Stimulated activated effector memory CD8-positive, alpha-beta T cell treated with anti-CD3 and anti-CD28 coated beads, Interleukin-12 subunit alpha, Interleukin-12 subunit beta, amount 100 ng/mL, for 72 hours (primary cell): ENCODE data around the gene RAI1.

ENCODE experiments used
- ATAC-seq: fragments of 150-1000 bp; cut with Tn5 transposase; 2 replicates; pipeline ENCODE4 v1.10.0; 2021
- DNase-seq, 2 donors: peaks; one replicate each; pipeline ENCODE4 v3.0.0; 2021 to 2022; ENCODE audit warnings: low spot score in 2 of 2
- H3K27ac Mint-ChIP-seq: one replicate; pipeline ENCODE4 v1.8.0; 2022; ENCODE audit warnings: mild to moderate bottlenecking, mixed read lengths
- H3K36me3 Mint-ChIP-seq: one replicate; pipeline ENCODE4 v1.8.0; 2022; ENCODE audit warnings: mild to moderate bottlenecking, mixed read lengths
- H3K4me1 Mint-ChIP-seq: one replicate; pipeline ENCODE4 v1.8.0; 2022; ENCODE audit warnings: mixed read lengths
- H3K4me3 Mint-ChIP-seq: one replicate; pipeline ENCODE4 v1.8.0; 2022; ENCODE audit warnings: mild to moderate bottlenecking, mixed read lengths
- H3K9me3 Mint-ChIP-seq: one replicate; pipeline ENCODE4 v1.8.0; 2022; ENCODE audit warnings: mixed read lengths

Gene RAI1

DNA sequence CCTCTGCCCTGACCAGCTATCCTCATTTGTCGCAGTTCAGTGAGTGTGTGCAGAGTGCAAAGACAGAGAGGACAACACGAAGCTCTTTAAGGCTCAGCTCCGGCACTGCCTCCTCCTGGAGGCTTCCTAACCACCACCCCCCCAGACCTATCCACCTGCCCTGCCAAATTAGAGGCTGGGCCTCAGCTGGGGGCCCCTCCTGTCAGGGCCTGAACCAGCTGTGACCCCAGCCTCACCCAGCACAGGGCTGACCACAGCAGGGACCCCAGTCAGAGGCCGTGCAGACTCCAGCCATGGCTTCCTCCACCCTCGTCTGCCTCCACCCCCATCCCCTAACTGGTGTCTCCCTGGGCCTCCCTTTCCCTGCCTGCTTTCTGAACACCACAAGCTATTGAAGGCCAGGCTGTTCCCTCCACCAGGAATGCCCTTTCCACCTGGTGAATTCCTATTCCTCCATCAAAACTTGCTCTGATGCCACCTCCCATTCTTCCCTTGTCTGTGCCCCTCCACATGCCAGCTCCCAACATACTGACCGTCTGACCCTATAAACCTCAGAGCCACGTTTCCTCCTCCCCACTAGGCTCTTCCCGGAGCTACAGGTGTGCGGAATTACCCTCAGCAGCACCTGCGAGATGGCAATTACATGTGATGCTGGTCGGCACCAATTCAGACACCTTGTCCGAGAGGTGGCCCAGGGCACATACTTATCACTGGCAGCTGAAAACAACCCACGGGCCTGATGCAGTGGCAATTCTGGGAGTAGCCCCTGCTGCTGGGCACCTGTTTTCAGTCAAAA is 146.8 kb downstream of the RAI1 start:
- peak overlapping the region; percentile 75 for H3K27ac Mint-ChIP-seq
- H3K4me1 Mint-ChIP-seq: peaks cover 56% of the 10 kb centered on the region

DNA sequence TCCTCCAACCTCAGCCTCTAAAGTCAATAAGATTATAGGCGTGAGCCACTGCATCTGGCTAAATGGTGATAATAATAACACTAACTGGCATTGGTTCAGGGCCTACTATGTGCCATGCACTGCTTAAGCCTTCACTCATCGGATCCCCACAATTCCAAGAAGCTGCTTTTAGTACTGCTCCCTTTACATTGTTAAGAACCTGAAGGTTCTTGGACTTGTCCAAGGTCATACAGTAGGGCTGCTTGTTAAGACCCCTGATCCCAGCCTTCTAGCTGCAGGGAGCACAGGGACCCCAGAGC is 149.0 kb downstream of the RAI1 start:
- Mint-ChIP-seq H3K4me1 (peaks cover 57% of the 10 kb centered on the region), H3K36me3 (peaks cover 30% of the 10 kb centered on the region), H3K9me3 (no peaks in the 10 kb centered on the region), H3K4me3 (no peak overlapping the region), H3K27ac (no peak overlapping the region)
- DNase-seq (no peak), ATAC-seq (no peak)

More for the DNA sequence above, 146.8 kb downstream of the RAI1 start:
- ATAC-seq (no peak), DNase-seq (no peak)
- H3K9me3 Mint-ChIP-seq: no peaks in the 10 kb centered on the region
- peaks cover 16% of the 10 kb centered on the region for H3K36me3 Mint-ChIP-seq
- H3K4me3 Mint-ChIP-seq: no peak overlapping the region

DNA sequence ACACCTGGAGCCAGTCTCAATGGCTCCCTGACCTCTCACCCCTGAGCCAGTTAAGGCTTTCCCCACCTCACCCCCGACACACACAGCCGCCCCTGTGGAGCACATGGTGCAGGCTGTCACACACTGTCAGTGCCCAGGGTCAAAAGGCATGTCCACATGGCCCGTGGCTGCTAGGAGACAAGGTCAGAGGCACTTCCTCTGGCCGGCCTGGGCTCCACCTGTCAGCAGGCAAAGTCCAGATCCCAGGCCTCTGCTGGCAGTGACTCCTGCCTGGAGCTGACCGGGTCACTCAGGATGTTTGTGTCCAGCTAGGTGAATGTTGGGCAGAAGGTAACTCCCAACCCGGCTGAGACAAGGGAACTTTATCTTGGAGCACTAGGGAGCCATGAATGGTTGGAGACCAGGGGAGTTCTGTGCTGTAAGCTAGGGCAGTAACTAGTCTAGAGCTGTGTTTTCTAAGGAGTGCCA is 149.5 kb downstream of the RAI1 start:
- Mint-ChIP-seq H3K36me3 (peaks cover 31% of the 10 kb centered on the region), H3K4me1 (peaks cover 58% of the 10 kb centered on the region), H3K9me3 (no peaks in the 10 kb centered on the region), H3K27ac (no peak overlapping the region), H3K4me3 (no peak overlapping the region)
- DNase-seq: no peak
- no peak for ATAC-seq

DNA sequence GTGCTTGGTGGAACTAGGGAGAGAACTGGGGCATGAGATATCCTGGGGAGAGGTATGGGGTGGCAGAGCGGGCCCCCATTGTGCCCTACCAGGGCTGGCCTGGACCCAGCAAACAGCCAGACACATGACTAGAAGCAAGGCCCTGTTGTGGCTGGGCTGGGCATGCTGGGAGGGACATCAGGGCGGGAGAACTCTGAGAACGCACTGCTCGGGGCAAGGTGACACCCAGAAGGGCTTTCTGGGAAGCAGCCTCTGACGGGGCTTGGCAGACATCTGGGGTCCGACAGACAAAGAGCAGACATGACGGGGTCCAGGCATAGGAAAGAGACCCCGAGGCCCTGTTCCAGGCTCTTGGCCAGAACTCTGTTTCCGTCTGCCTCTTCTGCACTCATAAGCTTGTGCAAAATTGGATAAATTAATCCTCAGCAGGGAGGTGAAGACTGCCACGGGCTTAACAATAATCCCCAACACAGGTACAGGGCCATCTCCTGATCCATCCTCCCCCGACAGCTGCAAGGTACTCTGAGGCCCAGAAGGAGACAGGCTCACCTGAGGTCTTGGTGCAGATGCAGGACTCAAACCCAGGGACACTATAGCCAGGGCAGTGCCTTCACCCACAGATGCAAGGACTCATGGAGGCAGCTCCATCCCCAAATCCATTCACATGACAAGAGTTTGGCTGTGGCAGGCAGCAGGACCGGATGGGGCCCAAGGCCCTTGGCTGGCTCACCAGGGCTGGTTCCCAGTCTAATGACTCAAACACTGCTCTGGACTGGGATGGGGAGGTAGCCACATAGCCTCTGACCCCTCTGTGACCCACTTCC is 150.2 kb downstream of the RAI1 start:
- Mint-ChIP-seq H3K4me1 (peaks cover 56% of the 10 kb centered on the region), H3K27ac (no peak overlapping the region), H3K36me3 (peaks cover 32% of the 10 kb centered on the region), H3K4me3 (no peak overlapping the region), H3K9me3 (no peaks in the 10 kb centered on the region)
- no peak for ATAC-seq
- DNase-seq: no peak

DNA sequence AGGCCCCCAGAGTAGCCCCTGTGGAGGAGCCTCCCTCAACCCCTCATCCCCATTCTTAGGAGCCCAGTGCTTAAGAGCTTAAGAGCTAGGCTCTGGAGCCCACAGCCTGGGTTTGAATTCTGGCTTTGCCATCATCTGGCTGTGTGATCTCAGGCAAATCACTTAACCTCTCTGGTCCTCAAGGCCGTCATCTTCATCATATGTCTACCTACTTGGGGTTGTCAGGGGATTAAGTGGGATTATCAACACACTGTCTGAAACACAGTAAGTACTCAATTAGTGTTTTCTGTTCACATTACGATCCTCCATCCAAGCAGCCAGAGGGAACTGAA is 150.7 kb downstream of the RAI1 start:
- ATAC-seq: no peak
- no peak overlapping the region for H3K27ac Mint-ChIP-seq
- no peak overlapping the region for H3K4me3 Mint-ChIP-seq
- peaks cover 35% of the 10 kb centered on the region for H3K36me3 Mint-ChIP-seq
- DNase-seq: no peak
- H3K4me1 Mint-ChIP-seq: peaks cover 51% of the 10 kb centered on the region
- no peaks in the 10 kb centered on the region for H3K9me3 Mint-ChIP-seq

DNA sequence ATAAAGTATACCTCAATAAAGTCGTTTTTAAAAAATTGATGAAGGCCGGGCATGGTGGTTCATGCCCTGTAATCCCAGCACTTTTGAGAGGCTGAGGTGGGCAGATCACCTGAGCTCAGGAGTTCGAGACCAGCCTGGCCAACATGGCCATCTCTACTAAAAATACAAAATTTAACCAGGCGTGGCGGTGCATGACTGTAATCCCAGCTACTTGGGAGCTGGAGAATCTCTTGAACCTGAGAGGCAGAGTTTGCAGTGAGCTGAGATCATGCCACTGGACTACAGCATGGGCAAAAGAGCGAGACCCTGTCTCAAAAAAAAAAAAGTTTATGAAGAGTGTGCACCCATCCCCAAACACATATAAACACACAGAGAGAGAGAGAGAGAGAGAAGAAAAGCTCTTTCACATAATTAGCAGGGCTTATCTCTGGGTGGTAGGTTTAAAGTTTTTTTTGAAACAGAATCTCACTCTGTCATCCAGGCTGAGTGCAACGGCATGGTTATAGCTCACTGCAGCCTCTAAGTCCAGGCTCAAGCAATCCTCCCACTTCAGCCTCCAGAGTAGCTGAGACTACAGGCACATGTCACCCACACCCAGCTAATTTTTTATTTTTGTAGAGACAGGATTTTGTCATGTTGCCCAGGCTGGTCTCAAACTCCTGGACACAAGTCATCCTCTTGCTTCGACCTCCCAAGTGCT is 152.6 kb downstream of the RAI1 start:
- DNase-seq: no peak
- Mint-ChIP-seq H3K36me3 (peaks cover 39% of the 10 kb centered on the region), H3K27ac (no peak overlapping the region), H3K9me3 (no peaks in the 10 kb centered on the region), H3K4me3 (peak overlapping the region; percentile 84), H3K4me1 (peaks cover 52% of the 10 kb centered on the region)
- no peak for ATAC-seq

DNA sequence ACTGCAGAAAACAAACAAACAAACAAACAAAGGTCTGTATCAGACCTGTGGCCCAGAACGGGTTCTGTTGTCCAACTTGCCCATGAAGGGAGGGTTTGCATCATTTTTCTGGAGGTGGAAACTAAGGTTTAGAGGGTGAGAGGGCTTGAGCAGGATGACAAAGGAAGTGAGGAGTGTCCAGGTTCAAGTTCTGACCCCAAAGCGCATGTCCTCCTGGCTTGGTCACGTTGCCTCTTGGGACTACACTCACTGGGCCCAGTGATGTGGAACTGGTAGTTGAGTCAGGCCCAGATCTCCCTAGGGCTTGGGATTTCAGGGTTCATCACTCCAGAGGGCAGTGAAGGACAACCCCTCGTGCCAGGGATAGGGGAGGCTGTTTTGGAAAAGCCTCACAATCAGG is 153.7 kb downstream of the RAI1 start:
- H3K4me1 Mint-ChIP-seq: peaks cover 61% of the 10 kb centered on the region
- no peaks in the 10 kb centered on the region for H3K9me3 Mint-ChIP-seq
- peak overlapping the region; percentile 60 for H3K27ac Mint-ChIP-seq
- ATAC-seq: no peak
- DNase-seq: no peak
- H3K36me3 Mint-ChIP-seq: peaks cover 39% of the 10 kb centered on the region
- H3K4me3 Mint-ChIP-seq: peak overlapping the region; percentile 84

DNA sequence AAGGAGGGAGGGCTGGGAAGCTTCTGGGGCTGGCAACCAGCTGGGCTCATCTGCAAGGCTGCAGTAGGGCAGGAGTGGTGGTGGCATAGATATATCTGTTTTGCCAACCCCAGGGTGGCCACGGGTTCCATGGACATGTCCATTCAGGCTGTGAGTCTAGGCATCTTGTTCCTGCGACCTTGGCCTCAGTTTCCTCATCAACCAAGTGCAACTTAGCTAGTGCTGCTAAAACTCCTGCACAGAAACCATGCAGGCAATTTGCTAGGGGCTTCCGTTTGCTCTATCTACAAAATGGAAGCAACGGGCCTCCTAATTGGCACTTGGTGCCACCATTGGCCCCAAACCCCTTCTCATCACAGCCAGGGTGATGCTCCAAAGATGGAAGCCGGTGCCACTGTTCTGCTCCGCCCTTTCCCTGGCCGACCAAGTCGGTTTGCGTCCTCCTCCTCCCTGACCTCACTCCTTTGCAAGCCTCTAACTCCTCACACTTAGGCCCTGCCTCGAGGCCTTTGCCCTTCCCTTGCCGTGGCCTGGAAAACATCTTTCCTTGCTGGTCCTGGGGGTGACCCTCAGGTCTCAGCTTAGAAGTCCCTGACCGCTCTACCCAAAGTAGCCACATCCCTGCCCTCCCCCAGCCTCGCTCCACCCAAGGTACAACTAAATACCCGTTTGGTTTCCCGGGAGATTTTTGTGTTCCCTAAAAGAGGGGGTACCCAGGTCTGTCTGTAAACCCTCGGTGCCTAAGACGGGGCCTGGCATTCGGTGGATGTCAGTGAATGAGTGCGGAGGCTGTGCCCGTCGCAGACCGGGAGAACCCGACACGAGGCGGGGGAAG is 154.4 kb downstream of the RAI1 start:
- ATAC-seq: no peak
- H3K27ac Mint-ChIP-seq: peak overlapping the region; percentile 95
- peaks cover 39% of the 10 kb centered on the region for H3K36me3 Mint-ChIP-seq
- H3K9me3 Mint-ChIP-seq: no peaks in the 10 kb centered on the region
- H3K4me1 Mint-ChIP-seq: peaks cover 62% of the 10 kb centered on the region
- peak overlapping the region; percentile 84 for H3K4me3 Mint-ChIP-seq
- DNase-seq: no peak

DNA sequence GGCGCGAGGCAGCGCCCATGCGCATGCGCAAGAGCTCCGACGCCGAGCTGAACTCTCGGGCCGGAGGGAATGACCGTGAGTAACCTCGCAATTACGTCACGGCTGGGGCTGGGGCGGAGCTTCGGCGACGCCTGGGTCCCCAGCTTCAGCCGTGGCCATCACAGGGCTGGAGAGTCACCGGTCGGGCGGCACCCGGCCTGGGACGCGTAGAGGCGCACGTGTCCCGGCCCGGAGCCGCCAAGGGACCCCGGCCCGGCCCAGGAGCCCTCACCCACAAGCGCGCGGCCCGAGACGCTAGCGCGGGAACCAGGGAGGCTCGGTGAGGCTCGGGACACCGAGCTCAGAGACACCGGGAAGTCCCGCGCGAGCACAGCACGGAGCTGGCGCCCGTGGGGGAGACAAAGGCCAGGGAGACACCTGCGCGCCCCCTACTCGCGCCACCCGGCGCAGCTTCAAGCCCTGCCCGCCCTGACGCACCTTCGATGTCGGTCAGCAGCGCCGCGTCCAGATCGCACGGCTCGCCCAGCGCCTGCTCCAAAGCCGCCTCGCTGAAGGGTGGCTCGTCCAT is 155.1 kb downstream of the RAI1 start:
- Mint-ChIP-seq H3K4me1 (peaks cover 69% of the 10 kb centered on the region), H3K27ac (peak overlapping the region; percentile 95), H3K36me3 (peaks cover 39% of the 10 kb centered on the region), H3K9me3 (no peaks in the 10 kb centered on the region), H3K4me3 (peak overlapping the region; percentile 84)
- ATAC-seq (peak; percentile 85), DNase-seq (peak; percentile 97 to 99)

DNA sequence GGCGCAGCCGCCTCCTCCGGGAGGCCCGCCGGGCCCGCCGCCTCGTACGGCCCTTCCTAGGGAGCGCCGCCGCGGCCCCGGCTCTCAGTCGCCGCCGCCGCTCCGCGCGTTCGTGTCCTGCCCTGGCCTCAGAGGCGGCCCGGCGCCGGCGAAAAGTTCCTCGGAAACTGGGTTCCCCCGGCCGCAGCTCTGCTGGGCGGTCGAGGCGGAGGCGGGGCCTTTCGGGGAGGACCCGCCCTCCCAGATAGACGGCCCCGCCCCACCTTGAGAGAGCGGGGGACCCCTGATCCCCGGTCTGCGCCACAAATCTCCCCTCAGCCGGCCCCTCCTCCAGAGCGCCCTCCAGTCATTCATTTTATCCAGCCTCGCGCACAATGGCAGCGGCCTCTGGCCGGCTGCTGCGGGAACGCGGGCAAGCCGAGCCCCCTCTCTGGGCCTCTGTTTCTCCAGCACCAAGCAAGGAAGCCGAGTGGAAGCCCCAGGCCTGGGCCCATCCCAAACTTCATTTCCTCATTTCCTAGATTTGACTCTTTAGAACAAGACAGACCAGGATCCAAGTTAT is 155.6 kb downstream of the RAI1 start, which contains the start of gene SREBF1:
Gene SREBF1, minus strand, starts transcription at position 169 of the 562 bp plus-strand sequence. CDS start 169 bp downstream, outside the sequence.
- H3K4me3 Mint-ChIP-seq: peak within 1 kb of the TSS; percentile 84
- no peaks in the 10 kb centered on the region for H3K9me3 Mint-ChIP-seq
- ATAC-seq: peak; percentile 56
- peaks cover 39% of the 10 kb centered on the region for H3K36me3 Mint-ChIP-seq
- H3K27ac Mint-ChIP-seq: peak within 1 kb of the TSS; percentile 95
- H3K4me1 Mint-ChIP-seq: peaks cover 68% of the 10 kb centered on the region
- DNase-seq: peak; percentile 57 to 85

DNA sequence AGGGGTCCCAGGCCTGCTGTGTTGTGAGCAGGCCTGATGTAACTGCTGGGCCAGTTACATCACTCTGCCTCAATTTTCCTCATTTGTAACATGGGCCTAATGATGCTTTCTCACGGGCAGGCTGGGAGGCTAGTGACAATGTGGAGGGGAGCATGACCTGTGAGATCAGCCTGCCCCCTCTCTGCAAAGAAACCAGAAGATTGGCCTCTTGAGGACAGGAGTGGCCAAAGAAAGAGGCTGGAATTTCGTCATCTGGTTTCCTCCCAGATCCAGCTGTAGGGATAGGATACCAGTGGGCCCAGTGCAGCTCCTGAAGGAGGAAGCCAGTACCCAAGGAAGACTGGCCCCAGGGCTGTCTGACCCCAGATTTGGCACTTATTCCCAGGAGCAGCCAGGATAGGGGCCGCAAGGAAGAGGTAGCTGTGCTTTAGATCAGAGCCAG is 156.1 kb downstream of the RAI1 start:
- H3K27ac Mint-ChIP-seq: peak overlapping the region; percentile 95
- ATAC-seq: no peak
- peaks cover 63% of the 10 kb centered on the region for H3K4me1 Mint-ChIP-seq
- peaks cover 35% of the 10 kb centered on the region for H3K36me3 Mint-ChIP-seq
- H3K9me3 Mint-ChIP-seq: no peaks in the 10 kb centered on the region
- peak overlapping the region; percentile 84 for H3K4me3 Mint-ChIP-seq
- no peak for DNase-seq

DNA sequence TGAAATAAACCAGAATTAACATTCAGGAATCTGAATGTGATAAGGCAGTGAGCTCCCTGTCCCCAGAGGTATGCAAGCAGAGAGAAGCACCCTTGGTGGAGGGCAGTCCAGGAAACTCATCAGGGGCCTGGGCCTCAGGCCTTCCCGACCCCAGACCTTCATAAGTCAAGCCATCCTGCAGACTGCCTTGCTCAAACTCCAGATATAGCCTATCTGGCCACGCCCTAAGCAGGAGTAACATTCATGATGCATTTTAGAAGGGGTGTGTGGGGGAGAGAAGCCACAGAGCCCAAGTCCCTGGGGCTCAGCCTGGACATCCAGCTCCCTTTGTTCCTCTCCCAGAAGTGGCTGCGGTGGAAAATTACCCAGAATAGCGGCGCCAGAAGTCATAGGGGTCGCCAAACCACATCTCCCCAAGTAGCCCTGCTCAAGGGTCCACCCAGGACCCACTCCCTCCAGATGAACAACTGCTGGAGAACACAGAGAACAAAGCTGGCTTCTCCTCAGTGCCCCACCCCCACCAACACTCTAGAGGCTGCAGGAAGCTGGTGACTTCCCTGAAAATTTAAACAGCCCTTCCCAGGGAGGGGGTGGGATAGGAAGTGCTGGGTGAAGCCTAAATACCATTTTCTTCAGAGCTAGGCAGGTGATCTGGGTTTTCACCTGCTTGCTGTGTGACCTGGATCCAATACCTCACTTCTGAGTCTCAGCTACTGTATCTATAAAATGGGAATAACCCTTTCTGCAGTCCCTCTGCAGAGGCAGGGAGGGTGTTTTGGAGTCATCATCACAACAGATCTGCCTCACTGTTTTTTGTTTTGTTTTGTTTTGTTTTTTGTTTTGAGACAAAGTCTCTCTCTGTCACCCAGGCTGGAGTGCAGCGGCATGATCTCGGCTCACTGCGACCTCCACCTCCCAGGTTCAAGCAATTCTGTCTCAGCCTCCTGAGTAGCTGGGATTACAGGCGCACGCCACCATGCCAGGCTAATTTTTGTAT is 157.0 kb downstream of the RAI1 start:
- Mint-ChIP-seq H3K9me3 (no peaks in the 10 kb centered on the region), H3K4me3 (peak overlapping the region; percentile 84), H3K27ac (peak overlapping the region; percentile 95), H3K36me3 (peaks cover 31% of the 10 kb centered on the region), H3K4me1 (peaks cover 61% of the 10 kb centered on the region)
- ATAC-seq (no peak), DNase-seq (no peak)
